Measurements from ENCODE around the gene RNU7-1.

The RNU7-1 gene

GRCh38 chr12:6959058-6959804 is 15.6 kb downstream of the RNU7-1 start:
- H3K27ac ChIP-seq (ENCODE audit: low read depth, low read length) = peak overlapping the region; percentile 30; the same call in 1 of the 2 replicates
- no peak for TF ChIP-seq CTCF (IDR thresholded peaks at IDR 0.05; ENCODE audit: insufficient read depth, low read length, poor library complexity, severe bottlenecking)
- H3K4me3 ChIP-seq (ENCODE audit: insufficient read depth, low read length, poor library complexity, severe bottlenecking) = peak overlapping the region; percentile 31
- no peaks in the 10 kb centered on the region for H3K9me3 ChIP-seq (ENCODE audit: insufficient read depth, low read length)
- no peak overlapping the region for H2AFZ ChIP-seq (ENCODE audit: low read depth, low read length, severe bottlenecking)
- no peaks in the 10 kb centered on the region for H3K9me2 ChIP-seq (replicated peaks; ENCODE audit: insufficient read depth, low read length)
- H4K20me1 ChIP-seq (ENCODE audit: low read depth, low read length) = no peaks in the 10 kb centered on the region
- peak overlapping the region; percentile 61 for H3K4me2 ChIP-seq (ENCODE audit: low read depth, low read length, poor library complexity, severe bottlenecking)
- peaks cover 2% of the 10 kb centered on the region; the same call in 1 of the 2 replicates for H3F3A ChIP-seq (ENCODE audit: insufficient read depth)
- H3K27me3 ChIP-seq (ENCODE audit: low read length) = no peaks in the 10 kb centered on the region
- H3K36me3 ChIP-seq (ENCODE audit: low read length) = no peaks in the 10 kb centered on the region
- no peaks in the 10 kb centered on the region for H3K79me2 ChIP-seq (ENCODE audit: insufficient read depth, low read length)
- H3K9ac ChIP-seq (ENCODE audit: low read length) = peak overlapping the region; percentile 33

GRCh38 chr12:6959805-6960592 is 16.4 kb downstream of the RNU7-1 start:
- TF ChIP-seq EZH2phosphoT487 (conservative IDR thresholded peaks at IDR 0.05; ENCODE audit: low read length) (no peak), CTCF (IDR thresholded peaks at IDR 0.05; ENCODE audit: insufficient read depth, low read length, poor library complexity, severe bottlenecking) (no peak)
- H3K79me2 ChIP-seq (ENCODE audit: insufficient read depth, low read length) = no peaks in the 10 kb centered on the region
- no peaks in the 10 kb centered on the region for H3K36me3 ChIP-seq (ENCODE audit: low read length)
- H3K27ac ChIP-seq (ENCODE audit: low read depth, low read length) = no peak overlapping the region
- no peaks in the 10 kb centered on the region for H3K9me3 ChIP-seq (ENCODE audit: insufficient read depth, low read length)
- peaks cover 9% of the 10 kb centered on the region; the same call in 1 of the 2 replicates for H3F3A ChIP-seq (ENCODE audit: insufficient read depth)
- peak overlapping the region; percentile 61 for H3K4me2 ChIP-seq (ENCODE audit: low read depth, low read length, poor library complexity, severe bottlenecking)
- H3K4me3 ChIP-seq (ENCODE audit: insufficient read depth, low read length, poor library complexity, severe bottlenecking) = peak overlapping the region; percentile 31
- H2AFZ ChIP-seq (ENCODE audit: low read depth, low read length, severe bottlenecking) = no peak overlapping the region
- H4K20me1 ChIP-seq (ENCODE audit: low read depth, low read length) = no peaks in the 10 kb centered on the region
- H3K27me3 ChIP-seq (ENCODE audit: low read length) = no peaks in the 10 kb centered on the region
- H3K9ac ChIP-seq (ENCODE audit: low read length) = no peak overlapping the region
- H3K9me2 ChIP-seq (replicated peaks; ENCODE audit: insufficient read depth, low read length) = no peaks in the 10 kb centered on the region

- no peak overlapping the region for H3K4me3 ChIP-seq (ENCODE audit: insufficient read depth, low read length, poor library complexity, severe bottlenecking)
- H3F3A ChIP-seq (ENCODE audit: insufficient read depth) = peaks cover 13% of the 10 kb centered on the region
- H2AFZ ChIP-seq (ENCODE audit: low read depth, low read length, severe bottlenecking) = no peak overlapping the region
- no peak for TF ChIP-seq EZH2phosphoT487 (conservative IDR thresholded peaks at IDR 0.05; ENCODE audit: low read length)
- no peak for TF ChIP-seq CTCF (IDR thresholded peaks at IDR 0.05; ENCODE audit: insufficient read depth, low read length, poor library complexity, severe bottlenecking)
- no peak overlapping the region for H3K27ac ChIP-seq (ENCODE audit: low read depth, low read length)
- H3K27me3 ChIP-seq (ENCODE audit: low read length) = no peaks in the 10 kb centered on the region
- H3K4me2 ChIP-seq (ENCODE audit: low read depth, low read length, poor library complexity, severe bottlenecking) = no peak overlapping the region
- H4K20me1 ChIP-seq (ENCODE audit: low read depth, low read length) = no peaks in the 10 kb centered on the region
- no peak overlapping the region for H3K9ac ChIP-seq (ENCODE audit: low read length)
- H3K9me3 ChIP-seq (ENCODE audit: insufficient read depth, low read length) = no peaks in the 10 kb centered on the region
- no peaks in the 10 kb centered on the region for H3K36me3 ChIP-seq (ENCODE audit: low read length)
- no peaks in the 10 kb centered on the region for H3K79me2 ChIP-seq (ENCODE audit: insufficient read depth, low read length)
- no peaks in the 10 kb centered on the region for H3K9me2 ChIP-seq (replicated peaks; ENCODE audit: insufficient read depth, low read length)
These were observed 17.1 kb downstream of the RNU7-1 start for GRCh38 chr12:6960593-6961277.
